Rectal smooth muscle tissue (tissue), 1 donor: Measurements from ENCODE around the gene PDE8A.

ENCODE experiments used
- H3K27ac ChIP-seq: one replicate; pipeline ENCODE4 v1.7.0; 2013; ENCODE audit warnings: low read depth, low read length, inconsistent platforms
- H3K27me3 ChIP-seq: one replicate; pipeline ENCODE4 v1.7.0; 2013; ENCODE audit warnings: low read length; ENCODE audit not compliant: control insufficient read depth, insufficient read depth
- H3K36me3 ChIP-seq: one replicate; pipeline ENCODE4 v1.7.0; 2013; ENCODE audit warnings: low read length; ENCODE audit not compliant: control insufficient read depth, insufficient read depth
- H3K4me1 ChIP-seq: one replicate; pipeline ENCODE4 v1.7.0; 2013; ENCODE audit warnings: low read length; ENCODE audit not compliant: control insufficient read depth, insufficient read depth
- H3K4me3 ChIP-seq: one replicate; pipeline ENCODE4 v1.7.0; 2013; ENCODE audit warnings: low read length
- H3K9ac ChIP-seq: one replicate; pipeline ENCODE4 v1.7.0; 2013; ENCODE audit warnings: low read length

The PDE8A gene

DNA sequence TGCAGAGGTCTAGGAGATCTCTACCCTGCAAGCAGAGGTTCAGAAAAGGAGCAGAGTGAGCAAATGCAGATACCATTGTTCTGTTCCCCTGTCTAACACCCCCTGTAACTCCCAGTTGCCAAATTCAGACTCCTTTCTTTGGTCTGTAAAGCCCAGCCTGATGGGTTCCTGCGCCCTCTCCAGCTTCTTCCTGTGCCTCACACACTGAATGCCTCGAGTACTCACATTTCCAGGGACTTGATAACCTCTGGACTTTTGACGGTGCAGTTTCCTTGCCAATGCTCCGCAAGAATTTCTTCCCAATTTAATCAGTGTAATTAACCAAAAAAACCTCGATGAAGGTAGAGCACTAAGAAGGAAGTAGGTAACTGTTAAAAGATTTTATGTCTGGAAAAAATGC, 19.3 kb downstream of the PDE8A start:
- H3K4me1 ChIP-seq = peaks cover 5% of the 10 kb centered on the region
- H3K9ac ChIP-seq = no peak overlapping the region

DNA sequence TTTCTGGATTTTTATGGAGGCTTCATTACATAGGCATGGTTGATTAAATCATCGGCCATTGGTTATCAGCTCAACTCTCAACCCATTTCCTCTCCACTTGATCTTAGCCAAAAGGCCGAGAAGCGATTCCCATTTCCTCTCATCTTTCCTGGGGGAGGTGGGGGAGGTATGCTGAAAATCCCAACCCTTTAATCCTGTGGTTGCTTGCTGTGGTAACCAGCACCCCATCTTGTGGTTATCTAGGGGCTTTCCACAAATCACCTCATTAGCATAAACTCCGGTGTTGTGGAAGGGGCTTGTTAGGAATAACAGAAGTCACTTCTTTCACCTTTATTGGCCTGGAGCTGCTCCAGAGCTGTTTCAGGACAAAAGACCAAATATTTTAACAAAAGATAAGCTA, 20.9 kb downstream of the PDE8A start:
- no peaks in the 10 kb centered on the region for H3K36me3 ChIP-seq
- no peak overlapping the region for H3K4me3 ChIP-seq
- no peaks in the 10 kb centered on the region for H3K27me3 ChIP-seq
- peaks cover 5% of the 10 kb centered on the region for H3K4me1 ChIP-seq
- H3K9ac ChIP-seq = no peak overlapping the region
- H3K27ac ChIP-seq = no peak overlapping the region

More for the DNA sequence above, 19.3 kb downstream of the PDE8A start:
- H3K27me3 ChIP-seq = no peaks in the 10 kb centered on the region
- H3K4me3 ChIP-seq = no peak overlapping the region
- H3K36me3 ChIP-seq = no peaks in the 10 kb centered on the region
- H3K27ac ChIP-seq = no peak overlapping the region

DNA sequence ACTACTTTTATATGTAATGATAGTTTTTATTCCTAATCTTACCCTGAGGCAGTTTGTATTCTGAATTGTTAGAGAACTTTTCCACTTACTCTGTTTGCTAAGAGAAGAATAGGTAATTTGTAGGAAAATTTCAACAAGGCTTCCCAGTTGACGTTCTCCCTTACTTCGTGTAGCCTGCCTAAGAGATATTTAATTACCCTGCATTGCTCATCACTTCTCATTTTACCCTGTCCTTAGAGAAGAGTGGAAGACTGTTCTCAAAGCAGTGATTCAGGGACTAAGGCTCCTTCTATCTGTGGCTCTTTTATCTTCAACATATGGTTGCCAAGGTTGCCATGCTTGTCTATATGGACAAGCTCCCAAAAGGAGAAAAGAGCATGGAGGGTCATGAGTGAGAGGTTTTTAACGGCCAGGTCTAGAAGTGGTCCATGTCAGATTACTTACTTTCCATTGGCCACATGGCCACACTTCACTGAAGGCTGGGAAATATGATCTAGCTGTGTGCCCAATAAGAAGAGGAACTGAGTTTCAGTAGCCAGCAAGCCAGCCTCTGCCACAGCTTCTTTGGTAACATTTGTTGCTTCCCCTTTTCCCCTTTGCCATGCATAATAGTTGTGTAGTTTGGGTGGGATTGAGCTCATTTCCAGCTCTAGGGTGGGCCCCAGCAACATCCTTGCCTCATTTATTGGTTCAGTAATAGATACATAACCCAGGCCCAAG, 22.1 kb downstream of the PDE8A start:
- H3K4me1 ChIP-seq = peaks cover 8% of the 10 kb centered on the region

DNA sequence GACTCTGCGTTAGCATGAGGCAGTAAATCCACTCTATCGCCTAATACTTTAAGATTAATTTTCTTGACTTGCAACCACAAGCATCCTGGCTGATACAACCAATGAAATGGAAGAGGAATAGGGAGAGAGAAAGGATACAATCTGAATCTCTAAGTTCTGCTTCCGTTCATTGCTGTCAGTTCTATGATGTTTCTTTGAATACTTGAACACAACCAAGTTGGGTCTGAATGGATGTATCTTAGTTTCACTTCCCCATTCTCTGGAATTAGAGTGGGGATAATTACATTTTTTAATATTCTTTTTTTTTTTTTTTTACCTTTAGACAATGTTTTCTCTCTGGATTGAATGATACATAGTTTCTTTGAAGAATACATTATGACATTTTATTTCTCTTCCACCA, 22.9 kb downstream of the PDE8A start:
- H3K27me3 ChIP-seq = no peaks in the 10 kb centered on the region
- H3K36me3 ChIP-seq = no peaks in the 10 kb centered on the region
- H3K9ac ChIP-seq = no peak overlapping the region
- H3K4me3 ChIP-seq = no peak overlapping the region
- peaks cover 10% of the 10 kb centered on the region for H3K4me1 ChIP-seq
- no peak overlapping the region for H3K27ac ChIP-seq

More for the DNA sequence above, 22.1 kb downstream of the PDE8A start:
- H3K4me3 ChIP-seq = no peak overlapping the region
- no peaks in the 10 kb centered on the region for H3K36me3 ChIP-seq
- H3K27me3 ChIP-seq = no peaks in the 10 kb centered on the region
- H3K9ac ChIP-seq = no peak overlapping the region
- H3K27ac ChIP-seq = no peak overlapping the region

DNA sequence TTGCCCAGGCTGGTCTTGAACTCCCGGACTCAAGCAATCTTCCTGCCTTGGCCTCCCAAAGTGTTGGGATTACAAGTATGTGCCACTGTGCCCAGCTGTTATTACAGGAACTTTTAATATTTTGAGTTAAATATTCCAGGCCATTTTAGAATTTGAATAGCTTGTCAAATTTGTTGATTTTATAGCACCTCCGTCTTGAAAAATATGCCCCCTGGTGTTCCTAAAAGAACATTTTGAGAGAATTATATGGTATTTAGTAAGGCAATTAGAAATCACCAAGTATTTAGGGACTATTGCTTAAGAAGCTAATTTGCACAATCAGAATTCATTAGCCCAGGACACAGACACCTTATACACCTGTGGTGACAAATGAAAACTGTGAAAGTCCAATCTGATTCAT, 23.7 kb downstream of the PDE8A start:
- Histone ChIP-seq H3K27ac (no peak overlapping the region), H3K4me1 (peaks cover 14% of the 10 kb centered on the region), H3K4me3 (no peak overlapping the region), H3K27me3 (no peaks in the 10 kb centered on the region), H3K9ac (no peak overlapping the region), H3K36me3 (no peaks in the 10 kb centered on the region)

DNA sequence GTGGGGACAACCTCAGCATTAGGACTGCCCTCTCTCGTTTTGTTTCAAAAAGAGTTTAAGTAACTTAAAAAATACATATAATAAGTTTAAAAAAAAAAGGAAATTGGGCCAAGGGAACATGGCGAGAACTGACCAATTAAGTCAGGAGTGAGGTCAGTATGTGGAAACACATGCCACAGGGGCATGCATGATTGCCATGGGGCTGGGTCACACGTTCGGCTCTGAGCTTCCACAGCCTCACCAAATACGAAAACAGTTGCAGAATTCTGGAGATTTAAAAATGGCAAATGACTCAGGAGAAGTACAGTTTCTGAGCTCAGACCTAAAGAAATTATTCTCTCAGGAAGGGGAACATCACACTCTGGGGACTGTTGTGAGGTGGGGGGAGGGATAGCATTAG, 24.1 kb downstream of the PDE8A start:
- Histone ChIP-seq H3K27me3 (no peaks in the 10 kb centered on the region), H3K9ac (no peak overlapping the region), H3K27ac (no peak overlapping the region), H3K4me3 (no peak overlapping the region), H3K4me1 (peaks cover 16% of the 10 kb centered on the region), H3K36me3 (no peaks in the 10 kb centered on the region)

DNA sequence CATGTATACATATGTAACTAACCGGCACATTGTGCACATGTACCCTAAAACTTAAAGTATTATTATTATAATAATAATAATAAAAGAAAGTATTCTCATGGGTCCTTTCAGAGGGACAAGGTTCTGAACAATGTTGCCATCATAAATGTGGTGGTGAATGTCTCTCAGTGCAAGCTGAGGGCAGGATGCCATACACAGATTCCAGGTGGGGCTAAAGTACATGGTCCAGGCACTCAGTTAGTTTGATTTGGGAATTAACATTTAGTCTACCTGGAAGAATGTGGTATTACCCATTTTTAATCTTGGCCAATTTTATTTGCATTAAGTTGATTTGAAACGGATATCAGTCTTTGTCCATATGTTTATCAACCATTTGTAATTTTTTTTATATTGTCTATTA, 24.5 kb downstream of the PDE8A start:
- Histone ChIP-seq H3K27me3 (no peaks in the 10 kb centered on the region), H3K4me3 (no peak overlapping the region), H3K36me3 (no peaks in the 10 kb centered on the region), H3K9ac (no peak overlapping the region), H3K27ac (no peak overlapping the region), H3K4me1 (peaks cover 16% of the 10 kb centered on the region)

DNA sequence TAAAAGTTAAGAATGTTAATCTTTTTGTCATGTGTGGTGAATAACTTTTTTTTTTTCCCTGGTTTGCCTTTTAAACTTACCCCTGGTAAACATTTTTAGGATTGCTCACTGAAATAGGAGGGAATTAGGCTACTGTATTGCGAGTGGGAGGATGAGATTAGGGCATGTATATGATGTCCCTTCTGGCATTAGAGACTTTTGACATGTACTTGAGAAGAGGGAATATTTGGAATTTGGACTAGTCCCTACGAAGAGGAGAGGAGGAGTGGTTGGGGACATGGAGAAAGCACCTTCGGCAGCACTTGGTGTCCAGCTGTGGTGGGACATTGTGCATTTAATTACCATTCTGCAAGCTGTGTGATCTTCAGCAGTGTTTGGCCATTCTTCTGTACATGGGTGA, 25.0 kb downstream of the PDE8A start:
- Histone ChIP-seq H3K27ac (no peak overlapping the region), H3K36me3 (no peaks in the 10 kb centered on the region), H3K9ac (no peak overlapping the region), H3K4me1 (peaks cover 16% of the 10 kb centered on the region), H3K4me3 (no peak overlapping the region), H3K27me3 (no peaks in the 10 kb centered on the region)

DNA sequence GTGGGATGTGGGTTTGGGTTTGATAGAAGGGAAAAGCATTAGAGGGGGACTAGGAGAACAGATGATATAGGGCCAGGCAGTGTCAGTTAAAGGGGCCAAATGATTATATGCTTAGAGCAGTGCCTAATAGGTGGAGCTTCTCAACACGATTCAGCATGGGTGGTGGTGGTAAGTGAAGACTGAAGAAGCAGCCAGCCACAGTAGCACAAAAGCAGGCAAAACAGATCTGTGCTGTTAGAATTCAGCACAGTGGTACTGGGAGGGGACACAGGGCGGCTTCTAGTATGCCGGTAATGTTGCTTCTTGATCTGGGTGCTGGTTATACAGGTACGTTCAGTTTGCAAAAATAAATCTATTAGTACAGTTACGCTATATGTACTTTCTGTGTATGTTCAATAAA, 25.5 kb downstream of the PDE8A start:
- no peaks in the 10 kb centered on the region for H3K36me3 ChIP-seq
- no peak overlapping the region for H3K9ac ChIP-seq
- H3K4me1 ChIP-seq = peaks cover 16% of the 10 kb centered on the region
- no peaks in the 10 kb centered on the region for H3K27me3 ChIP-seq
- no peak overlapping the region for H3K27ac ChIP-seq
- no peak overlapping the region for H3K4me3 ChIP-seq

DNA sequence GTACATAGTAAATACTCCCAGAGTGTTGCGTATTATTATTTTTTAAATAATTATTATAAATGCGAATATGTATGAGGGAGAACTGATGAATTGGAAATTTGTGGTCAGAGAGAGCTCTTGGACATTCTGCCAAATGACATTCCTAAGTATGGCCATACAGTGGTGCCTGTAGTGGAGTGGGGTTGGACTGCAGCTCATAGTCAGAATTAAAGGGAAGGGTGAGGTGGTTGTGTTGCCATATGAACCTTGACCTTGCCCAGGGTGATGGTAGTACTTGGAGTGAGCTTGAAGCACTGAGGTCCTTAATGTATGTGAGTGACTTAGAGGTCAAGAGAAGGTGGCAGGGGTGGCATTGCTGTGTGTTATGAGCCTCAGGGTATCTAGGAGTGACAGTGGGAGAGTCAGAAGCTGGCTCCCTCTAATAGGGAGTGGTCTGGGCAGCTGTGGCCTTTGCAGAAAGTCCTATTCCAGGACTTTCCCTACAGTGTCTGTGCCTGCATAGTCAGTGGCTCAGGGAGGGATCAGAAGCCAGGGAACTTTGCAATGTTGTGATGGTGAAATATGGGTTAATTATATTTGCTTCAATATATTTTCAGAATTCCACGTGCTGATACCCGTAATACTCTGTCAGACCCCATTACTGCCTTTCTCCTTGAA, 26.2 kb downstream of the PDE8A start:
- no peak overlapping the region for H3K9ac ChIP-seq
- H3K4me1 ChIP-seq = peaks cover 16% of the 10 kb centered on the region
- H3K4me3 ChIP-seq = no peak overlapping the region
- no peaks in the 10 kb centered on the region for H3K27me3 ChIP-seq
- no peak overlapping the region for H3K27ac ChIP-seq
- no peaks in the 10 kb centered on the region for H3K36me3 ChIP-seq

DNA sequence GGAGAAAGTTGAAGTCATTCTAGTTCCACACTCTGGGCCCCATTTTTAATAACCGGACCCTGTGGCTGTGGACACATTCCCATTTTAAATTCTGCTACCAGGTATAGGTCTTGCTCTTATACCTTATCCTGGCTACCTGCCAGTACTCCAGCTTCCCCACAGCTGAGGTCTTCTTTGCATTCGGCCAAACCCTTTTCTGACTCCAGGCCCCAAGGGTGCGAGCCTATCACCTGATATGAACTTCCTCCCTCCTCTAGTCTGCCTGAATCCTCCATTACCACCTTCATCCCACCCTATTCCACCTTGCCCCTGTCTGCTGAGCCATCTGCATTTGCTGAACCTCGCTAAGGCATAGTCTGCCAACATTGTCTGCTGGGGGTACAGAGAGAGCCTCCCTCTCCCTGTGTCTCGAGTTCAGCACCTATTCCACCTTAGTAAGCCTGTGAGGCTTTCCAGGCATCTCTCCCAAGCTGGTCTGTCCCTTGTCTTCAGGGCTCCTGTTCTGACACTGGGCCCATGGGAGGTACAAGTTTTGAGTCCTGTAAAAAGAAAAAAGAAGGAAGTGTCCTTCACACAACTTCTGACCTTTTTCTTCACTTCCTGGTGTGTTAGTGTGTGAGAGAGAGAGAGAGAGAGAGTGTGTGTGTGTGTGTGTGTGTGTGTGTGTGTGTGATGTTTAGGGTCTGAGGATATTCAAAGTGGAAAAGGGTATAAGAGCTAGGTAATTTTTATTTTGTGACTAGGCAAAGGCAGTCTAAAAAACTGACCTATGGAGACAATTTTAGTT, 27.0 kb downstream of the PDE8A start:
- Histone ChIP-seq H3K9ac (no peak overlapping the region), H3K27ac (no peak overlapping the region), H3K4me3 (peak overlapping the region; percentile 14), H3K27me3 (no peaks in the 10 kb centered on the region), H3K36me3 (no peaks in the 10 kb centered on the region), H3K4me1 (peaks cover 16% of the 10 kb centered on the region)

DNA sequence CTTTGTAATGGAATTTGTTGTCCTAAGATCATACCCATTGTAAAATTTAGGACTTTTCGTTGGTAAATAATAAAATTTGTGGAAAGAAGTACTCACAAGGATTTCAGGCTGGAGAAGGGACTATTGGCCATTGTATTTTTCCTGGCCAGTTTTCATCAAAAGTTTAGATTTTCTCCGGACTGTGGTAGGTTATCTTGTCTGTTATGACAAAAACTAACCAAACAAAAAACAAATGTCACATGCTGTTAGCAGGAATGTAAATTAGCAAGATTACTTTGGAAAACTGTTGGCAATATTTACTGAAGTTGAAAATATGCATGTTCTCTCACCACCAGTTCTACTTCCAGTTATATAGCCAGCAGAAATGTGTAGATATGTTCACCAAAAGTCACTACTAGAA, 27.8 kb downstream of the PDE8A start:
- Histone ChIP-seq H3K27me3 (no peaks in the 10 kb centered on the region), H3K4me1 (peaks cover 16% of the 10 kb centered on the region), H3K9ac (no peak overlapping the region), H3K27ac (no peak overlapping the region), H3K36me3 (no peaks in the 10 kb centered on the region), H3K4me3 (no peak overlapping the region)
